GM15510 (cell line): ENCODE data around the gene TMEM53.

Source experiments
- POLR2A ChIP-seq: IDR thresholded peaks from 3 replicates; pipeline ENCODE4 v1.6.1; 2011; ENCODE audit warnings: borderline replicate concordance; ENCODE audit not compliant: insufficient read length; ENCODE audit errors: extremely low read depth

The TMEM53 gene

GRCh38 chr1:44604157-44604955 lies 69.9 kb downstream of the TMEM53 start:
- no peak for TF ChIP-seq POLR2A

GRCh38 chr1:44603718-44604117 lies 70.6 kb downstream of the TMEM53 start:
- no peak for TF ChIP-seq POLR2A
